GM19035 (cell line): ENCODE results near the gene MAPK1.

ENCODE experiments used
- ATAC-seq: cut with Tn5 transposase; IDR thresholded peaks from one replicate; pipeline ENCODE4 v1.9.1; 2021; ENCODE audit not compliant: unreplicated experiment

MAPK1 gene

GRCh38 chr22:21709688-21710087 lies 157.8 kb downstream of the MAPK1 start:
- ATAC-seq, result no peak

- no peak for ATAC-seq
Measured at GRCh38 chr22:21708960-21709359, 158.5 kb downstream of the MAPK1 start.

- no peak for ATAC-seq
Measured at GRCh38 chr22:21707677-21708076, 159.8 kb downstream of the MAPK1 start.
